HG03460 (cell line): ENCODE results near the gene SORL1.
A peak's percentile ranks its signal among the peaks of the same experiment; 100 is the strongest.

ENCODE experiments used
- ATAC-seq: cut with Tn5 transposase; IDR thresholded peaks from one replicate; pipeline ENCODE4 v1.9.1; 2021; ENCODE audit not compliant: unreplicated experiment

The SORL1 gene

DNA sequence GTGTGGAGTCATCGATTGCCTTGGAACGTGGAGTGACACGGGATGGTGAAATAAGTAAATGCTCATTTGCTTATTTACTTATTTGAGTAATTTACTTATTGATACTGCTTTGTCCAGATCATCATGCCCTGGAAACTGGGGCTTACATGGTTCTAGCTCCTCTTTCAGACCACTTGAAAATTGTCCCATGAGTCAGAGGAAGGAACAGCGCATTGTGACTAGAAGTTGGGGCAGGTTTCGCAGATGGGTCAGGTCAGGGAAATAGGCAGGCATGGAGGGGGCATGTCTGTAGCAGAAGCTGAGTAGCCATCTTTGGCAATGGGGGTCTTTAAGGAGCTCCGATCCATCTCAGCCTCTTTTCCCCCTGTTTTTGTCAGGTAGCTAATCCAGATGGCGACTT, 104.8 kb downstream of the SORL1 start:
- no peak for ATAC-seq

DNA sequence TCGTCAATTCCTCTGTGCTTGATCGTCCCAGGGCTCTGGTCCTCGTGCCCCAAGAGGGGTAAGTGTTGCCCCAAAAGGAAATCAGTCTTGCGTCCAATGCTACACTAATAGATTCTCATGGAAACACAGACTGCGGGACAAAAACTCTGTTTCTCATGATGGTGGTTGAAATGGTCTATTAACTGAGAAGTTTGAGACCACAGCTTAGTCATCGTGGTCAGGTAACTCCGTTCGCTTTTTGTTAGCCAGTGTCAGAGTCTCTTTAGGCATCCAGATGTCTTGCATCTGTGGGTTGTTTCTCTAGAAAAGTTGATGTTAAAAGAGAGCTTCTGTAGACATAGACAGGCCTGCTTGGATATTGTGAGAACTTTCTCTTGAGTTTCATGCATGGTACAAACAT, 105.2 kb downstream of the SORL1 start:
- ATAC-seq: peak; percentile 89

DNA sequence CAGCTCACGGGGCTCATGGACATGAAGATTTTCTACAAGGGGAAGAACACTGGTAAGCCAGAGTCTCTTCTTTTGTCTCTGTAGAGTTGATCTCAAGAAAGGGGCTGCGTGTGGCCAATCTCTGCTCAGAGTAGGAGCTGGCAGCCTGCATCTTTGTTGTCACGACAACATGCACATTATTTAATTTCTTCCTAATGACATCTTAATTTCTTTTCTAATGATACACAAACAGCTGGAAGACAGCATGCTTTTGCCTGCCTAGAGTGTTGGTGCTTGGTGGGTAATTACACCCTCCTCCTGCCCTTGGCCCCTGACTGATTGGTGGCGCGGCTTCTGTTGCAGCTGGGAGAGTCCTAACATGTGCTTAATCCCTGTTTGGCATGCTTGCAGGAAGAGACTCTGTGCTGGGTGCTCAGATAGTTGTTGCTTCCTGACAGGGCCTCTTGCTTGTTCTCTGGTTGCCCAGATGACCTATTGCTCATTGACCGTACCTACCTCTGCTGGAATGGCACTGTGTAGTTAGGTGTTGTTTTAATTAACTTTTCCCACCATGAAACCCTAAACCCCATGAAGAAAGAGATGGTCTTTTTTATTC, 107.6 kb downstream of the SORL1 start:
- ATAC-seq: no peak

DNA sequence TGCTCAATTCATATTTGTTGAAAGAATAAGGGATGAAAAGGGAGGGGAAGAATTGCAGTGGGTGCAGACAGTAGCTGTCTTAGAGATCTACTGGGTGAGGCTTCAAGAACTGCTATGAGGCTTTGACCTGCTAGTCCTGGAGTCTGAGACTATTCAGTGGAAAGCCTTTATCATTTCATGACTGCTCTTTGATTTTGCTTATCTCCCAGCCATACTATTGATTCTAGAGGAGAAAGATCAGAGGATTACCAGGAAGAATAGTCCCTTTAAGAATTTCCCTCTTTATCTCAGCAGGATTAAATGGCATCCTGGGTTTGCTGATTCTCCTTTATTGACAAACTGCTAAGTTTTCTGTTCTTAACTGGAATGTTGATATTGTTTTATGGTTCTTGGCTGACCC, 108.1 kb downstream of the SORL1 start:
- no peak for ATAC-seq

DNA sequence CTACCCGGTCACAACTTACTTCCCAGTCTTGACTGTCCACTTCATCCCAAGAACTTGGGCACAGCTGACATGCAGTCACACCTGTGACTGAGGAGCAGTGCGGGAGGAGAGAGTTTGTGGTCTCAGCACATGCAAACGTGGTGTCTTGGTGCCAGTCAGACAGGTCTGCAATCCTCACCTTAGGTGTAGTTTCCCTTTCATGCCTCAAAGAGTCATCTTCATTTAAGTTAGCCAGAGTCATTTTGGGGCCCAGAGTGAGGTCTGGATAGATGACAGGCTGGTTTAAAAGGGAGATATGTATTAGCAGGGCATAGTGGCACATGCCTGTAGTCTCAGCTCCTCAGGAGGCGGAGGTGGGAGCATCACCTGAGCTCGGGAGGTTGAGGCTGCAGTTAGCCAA, 109.1 kb downstream of the SORL1 start:
- no peak for ATAC-seq

DNA sequence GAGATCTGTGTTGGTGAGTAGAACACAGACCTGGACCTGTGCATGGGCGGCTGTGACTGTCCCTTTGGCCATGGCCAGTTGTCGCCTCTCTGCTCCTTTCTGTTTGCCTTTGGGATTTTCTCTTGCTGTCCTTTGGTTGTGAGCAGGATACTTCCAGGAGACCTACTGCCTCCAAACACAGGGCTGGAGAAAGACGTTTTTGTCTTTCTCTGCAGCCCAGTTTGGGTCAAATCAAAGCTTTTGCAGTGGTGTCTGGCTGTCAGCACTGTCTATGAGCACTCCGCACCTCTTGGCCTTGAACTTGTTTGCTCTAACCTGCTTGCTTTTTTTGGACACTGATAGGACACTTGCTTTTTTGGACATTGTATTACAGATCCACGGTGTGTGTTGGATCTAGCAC, 109.6 kb downstream of the SORL1 start:
- no peak for ATAC-seq

DNA sequence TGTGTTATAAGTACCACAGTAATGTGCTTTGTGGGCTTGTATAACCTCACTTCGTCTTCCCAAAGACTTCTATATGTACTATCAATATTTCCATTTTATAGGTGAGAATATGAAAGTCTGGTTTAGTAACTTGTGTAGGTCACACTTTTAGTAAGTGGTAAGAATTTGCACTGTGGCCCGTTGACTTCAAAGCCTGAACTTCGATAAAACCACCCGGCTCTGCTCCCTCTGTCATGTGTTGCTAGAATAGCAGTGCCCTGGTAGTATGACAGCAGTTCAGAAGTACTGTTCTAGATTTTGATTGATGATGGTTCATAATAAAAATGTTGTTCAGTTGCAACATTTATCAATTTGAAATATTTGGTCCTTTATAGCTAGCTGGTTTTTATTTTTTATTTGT, 110.9 kb downstream of the SORL1 start:
- no peak for ATAC-seq

DNA sequence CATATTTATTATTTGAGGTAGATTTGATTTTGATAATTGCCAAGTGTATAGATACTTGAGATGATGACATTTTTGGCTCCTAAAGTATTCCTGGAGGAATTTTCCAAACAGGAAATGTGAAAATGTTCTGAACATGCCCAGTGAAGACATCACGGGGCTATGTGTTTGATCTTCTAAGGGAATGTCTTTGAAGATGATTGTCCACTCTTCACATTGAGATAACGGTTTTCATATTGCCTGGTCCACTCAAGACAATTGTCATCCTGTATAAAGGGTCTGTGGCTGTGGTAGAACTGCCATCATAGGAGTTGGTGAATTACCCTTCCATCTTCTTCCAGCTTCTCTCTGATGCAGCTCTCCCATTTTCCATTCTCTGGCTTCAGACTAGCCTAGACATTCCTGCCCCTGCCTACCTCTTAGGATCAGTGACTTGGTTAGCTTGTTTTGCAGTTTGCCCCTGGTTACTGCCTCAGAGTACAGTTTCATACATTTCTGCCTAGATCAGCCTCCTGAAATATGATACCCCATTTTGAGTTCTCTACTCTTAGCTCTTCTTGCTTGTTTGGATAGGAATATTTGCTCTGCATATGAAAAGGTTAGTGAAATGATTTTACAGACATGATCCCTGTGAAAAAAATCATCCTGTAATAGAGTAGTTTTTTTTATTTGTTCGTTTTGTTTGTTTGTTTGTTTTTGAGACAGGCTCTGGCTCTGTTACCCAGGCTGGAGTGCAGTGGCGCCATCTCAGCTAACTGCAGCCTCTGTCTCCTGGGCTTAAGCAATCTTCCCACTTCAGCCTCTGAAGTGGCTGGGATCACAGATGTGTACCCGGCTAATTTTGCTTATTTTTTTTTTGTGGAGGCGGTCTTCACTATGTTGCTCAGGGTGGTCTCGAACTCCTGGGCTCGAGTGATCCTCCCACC, 112.0 kb downstream of the SORL1 start:
- no peak for ATAC-seq

DNA sequence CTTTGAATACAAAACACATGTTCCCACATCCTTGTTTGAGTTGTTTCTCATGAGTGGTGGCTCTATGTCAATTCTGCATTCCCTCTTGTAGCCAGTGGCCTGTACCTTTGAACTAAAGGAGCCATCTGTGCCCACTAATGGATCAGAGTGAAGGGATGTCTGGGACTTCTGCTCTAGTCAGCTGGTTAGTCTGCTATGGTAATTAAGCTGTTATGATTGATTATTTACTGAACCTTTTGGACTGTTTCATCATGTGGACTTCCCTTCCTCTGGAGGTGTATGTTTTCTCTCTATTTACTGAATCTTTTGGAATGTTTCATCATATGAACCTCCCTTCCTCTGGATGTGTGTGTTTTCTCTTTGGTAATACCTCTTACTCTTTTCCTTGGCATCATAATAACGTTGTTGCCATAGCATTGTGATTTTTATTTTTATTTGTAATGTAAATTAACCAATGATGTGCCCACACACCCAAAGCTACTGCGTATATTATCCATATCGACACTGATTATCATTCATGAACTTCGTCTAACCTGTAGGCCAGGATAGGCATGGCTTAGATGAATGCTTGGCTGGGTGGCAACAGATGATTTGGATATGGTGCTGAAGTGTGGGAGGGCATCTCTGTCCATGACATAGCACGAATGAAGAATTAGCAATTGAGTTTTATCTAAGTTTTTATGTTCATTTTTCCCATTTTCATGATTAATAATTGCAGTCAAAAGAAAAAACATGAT, 113.0 kb downstream of the SORL1 start:
- ATAC-seq: no peak

DNA sequence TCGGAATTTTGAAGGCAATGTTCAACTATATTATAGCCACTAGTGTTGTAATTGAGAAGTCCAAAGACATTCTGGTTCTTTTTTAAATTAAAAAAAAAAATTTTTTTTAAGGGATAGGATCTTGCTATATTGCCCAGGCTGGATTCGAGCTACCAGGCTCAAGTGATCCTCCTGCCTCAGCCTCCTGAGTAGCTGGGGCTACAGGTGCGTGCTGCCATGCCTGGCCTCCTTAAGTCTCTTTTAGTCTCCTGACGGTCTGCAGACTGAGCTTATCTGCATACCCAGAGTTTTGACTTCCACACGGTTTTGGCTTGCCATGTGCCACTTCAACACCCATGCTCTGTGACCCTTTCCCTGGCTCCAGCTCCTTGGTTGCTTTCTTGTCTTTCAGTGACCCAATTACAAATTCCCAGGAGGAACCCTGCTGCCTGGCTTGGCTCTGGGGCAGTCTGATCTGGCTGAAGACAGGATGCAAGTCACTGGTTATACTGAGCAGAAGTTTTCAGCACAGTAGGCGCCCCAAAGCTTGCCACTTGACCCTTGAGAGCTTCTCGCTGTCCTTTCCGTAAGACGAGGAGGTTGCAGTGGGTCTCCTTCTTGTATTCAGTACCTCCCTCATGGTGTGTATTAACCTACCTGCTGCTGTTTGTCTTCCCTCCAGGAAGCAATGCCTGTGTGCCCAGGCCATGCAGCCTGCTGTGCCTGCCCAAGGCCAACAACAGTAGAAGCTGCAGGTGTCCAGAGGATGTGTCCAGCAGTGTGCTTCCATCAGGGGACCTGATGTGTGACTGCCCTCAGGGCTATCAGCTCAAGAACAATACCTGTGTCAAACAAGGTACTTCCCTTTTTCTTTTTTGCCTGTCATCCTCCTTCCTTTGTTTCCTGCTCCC, 114.4 kb downstream of the SORL1 start:
- ATAC-seq: no peak

DNA sequence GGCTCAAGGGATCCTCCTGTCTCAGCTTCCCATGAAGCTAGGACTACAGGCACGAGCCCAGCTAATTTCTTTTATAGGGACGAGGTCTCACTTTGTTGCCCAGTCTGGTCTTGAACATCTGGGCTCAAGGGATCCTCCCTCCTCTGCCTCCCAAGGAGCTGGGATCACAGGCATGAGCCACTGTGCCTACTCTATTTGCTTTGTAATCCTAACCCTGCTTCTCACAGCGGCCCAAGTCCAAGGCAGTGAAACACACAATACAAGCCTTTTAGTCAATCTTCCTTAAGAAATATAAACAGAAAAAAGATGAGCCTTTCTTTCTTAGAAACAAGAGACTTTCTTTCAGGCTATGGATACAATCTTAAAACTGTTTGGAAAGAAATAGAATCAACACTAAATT, 115.9 kb downstream of the SORL1 start:
- no peak for ATAC-seq

DNA sequence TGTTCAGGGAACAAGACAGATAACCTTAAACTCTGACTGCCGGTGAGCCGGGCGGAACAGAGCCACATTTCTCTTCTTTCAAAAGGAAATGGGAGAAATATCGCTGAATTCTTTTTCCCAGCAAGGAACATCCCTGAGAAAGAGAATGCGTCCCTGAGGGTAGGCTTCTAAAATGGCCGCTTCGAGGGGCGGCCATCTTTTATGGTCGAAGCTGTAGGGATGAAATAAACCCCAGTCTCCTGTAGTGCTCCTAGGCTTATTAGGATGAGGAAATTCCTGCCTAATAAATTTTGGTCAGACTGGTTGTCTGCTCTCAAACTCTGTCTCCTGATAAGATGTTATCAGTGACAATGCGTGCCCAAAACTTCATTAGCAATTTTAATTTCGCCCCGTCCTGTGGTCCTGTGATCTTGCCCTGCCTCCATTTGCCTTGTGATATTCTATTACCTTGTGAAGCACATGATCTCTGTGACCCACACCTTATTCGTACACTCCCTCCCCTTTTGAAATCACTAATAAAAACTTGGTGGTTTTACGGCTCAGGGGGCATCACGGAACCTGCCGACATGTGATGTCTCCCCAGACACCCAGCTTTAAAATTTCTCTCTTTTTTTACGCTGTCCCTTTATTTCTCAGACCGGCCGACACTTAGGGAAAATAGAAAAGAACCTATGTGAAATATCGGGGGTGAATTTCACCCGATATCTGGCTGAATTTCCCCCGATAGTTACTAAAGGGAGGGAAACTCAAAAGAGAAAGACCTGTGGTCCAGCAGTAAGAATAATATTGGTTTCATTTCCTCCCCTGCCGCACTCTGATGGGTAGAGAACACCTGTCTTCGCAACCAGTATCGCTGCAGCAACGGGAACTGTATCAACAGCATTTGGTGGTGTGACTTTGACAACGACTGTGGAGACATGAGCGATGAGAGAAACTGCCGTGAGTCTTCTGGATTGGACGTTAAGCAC, 117.5 kb downstream of the SORL1 start:
- peak; percentile 99 for ATAC-seq

DNA sequence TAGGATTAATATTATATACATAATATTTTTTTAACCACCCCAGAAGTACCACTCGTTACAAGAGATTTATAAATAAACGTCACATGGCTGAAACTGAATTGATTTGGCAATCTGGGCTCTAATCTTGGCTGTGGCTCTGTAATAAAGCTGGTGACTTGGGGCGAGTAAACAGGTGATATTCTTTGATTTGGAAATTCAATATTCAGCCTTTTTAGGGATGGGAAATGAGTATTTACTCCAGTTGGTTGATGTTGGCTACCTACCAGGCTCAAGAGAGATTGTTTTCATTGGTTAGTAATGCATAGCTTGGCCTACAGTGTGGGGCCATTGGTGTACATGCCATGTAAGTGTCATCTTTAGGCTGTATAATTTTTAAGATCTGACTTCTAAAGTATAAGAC, 118.3 kb downstream of the SORL1 start:
- no peak for ATAC-seq

DNA sequence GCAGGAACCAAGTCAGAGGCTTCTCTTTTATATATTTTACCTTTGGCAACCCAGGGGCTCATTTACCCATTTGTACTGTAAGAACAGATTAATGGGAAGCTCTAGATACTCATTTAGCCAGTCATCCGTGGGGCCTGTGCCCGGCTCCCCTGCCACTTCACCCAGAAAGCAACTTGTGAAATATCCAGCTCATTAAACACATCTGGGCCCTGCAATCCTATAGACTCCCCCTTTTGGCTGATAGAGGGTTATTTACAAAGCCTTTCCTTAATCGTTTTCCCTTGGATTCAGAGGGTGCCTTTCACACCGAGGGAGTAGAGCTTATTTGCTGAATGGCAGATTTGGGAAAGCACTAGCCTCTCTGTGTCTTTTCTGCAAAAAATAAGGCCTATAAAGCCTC, 119.4 kb downstream of the SORL1 start:
- ATAC-seq: no peak

DNA sequence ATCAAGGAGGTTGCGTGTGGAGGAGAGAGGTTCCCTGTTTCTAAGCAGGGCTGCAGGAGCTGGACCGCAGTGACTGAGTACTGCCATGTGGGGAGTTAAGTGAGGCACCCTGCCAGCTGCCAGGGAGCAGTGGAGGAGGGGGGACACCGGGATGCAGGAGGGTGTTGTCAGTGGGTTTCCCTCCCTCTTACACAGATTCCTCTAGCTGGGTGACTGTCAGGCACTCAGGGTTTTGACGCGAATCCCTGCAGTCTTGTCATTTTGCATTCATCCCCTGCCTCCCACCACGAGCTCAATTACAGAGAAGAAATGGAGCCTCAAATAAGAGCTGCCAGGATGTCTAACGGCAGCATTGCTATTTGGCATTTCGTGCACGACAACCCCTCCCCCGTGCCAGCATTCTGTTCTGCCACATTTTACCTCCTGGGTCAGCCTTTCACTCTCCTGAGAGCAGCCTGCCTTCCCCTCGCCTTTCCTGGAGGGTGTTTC, 120.5 kb downstream of the SORL1 start:
- ATAC-seq: no peak

DNA sequence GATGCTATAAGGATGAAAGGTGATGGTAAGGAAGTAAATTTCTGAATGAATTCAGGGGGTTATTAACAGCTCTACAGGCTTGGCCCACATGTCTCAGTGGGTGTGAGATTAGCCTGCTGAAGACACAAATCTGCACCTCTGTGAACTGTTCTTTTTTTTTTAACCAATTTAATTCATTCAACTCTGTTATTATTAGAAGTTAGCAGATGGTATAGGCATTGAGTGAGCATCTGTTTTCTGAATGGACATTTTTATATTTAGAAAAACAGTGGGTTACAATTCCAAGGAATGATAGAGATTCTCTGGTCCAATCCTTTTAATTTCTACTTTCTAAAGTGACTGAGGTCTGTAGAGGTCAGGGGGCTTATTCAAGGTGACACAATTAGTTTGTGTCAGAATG, 122.7 kb downstream of the SORL1 start:
- no peak for ATAC-seq

DNA sequence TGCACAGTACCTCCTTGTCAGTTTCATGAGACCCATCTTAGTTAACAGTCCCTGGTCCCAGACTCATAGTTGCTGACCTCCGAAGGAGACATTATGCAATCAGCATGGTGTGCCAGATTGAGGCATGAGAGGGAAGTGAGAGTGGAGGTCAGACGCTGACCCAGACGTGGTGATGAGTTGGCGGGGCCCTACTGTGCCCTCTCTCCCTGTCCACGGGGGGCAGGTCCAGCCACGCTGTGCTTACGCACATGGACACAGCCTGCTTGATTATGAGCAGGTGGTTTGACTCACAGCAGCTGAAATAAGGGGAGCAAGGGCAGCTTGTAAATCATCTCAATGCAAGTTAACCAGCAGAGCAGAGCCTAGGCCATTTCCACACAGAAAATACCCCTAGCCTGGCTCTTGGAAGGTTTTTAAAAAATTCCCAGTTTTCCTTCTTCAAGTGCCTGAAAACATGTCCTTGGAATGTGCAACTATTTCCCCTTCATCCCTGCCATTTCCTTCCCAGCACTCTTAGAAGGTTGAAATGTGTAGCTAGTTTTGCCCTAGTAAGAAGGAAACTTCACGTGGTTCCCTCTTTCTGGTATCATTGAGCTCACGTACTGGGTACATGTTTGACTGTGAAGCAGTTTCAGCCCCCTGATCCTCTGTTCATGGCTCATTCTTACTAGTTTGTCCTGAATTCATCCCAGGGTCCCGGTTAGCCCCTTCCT, 123.3 kb downstream of the SORL1 start:
- ATAC-seq: peak; percentile 57

DNA sequence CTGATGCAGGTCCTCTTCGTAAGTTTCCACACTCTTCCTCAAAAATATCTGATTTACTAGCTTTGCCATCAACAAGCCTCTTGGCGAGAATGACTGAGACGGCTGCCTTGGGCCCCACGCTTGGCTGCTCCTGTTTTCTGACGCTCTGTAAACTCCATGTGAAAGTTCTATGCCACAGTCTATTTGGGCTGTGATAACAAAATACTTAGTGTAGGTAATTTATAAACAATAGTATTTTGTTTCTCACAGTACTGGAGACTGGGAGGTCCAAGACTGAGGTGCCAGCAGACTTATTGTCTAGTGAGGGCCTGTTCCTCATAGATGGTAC, 123.8 kb downstream of the SORL1 start:
- no peak for ATAC-seq

DNA sequence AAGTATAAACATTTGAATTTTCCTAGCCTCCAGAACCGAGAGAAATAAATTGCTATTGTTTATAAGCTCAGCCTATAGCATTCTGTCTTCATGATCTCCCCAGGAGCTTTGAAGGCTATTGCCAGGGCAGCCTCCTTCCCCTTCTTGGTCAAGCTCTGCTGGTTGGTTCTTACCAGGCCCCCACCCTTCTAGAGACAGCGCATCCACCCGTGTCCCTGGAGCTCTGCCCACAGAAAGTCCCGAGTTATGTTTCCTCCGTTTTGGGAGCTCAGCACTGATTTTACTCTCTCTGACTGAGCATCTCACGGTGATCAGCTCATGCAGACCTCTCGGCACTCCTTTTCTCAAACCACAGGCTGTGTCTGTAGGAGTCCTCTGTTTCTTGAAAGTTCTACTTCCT, 124.4 kb downstream of the SORL1 start:
- no peak for ATAC-seq
